UCSD-AML1 (cell line): ENCODE measurements around the gene ANGPT4.
"Not testable (repeated sequence)": the region's sequence is repeated elsewhere in the genome, so short reads cannot be mapped to it uniquely, and the experiment has no call there.

ENCODE experiments used
- DNase-seq: peaks from one replicate; lab custom pipeline; 2025; ENCODE audit not compliant: unreplicated experiment; lab: John Stamatoyannopoulos, UW

The ANGPT4 gene

DNA sequence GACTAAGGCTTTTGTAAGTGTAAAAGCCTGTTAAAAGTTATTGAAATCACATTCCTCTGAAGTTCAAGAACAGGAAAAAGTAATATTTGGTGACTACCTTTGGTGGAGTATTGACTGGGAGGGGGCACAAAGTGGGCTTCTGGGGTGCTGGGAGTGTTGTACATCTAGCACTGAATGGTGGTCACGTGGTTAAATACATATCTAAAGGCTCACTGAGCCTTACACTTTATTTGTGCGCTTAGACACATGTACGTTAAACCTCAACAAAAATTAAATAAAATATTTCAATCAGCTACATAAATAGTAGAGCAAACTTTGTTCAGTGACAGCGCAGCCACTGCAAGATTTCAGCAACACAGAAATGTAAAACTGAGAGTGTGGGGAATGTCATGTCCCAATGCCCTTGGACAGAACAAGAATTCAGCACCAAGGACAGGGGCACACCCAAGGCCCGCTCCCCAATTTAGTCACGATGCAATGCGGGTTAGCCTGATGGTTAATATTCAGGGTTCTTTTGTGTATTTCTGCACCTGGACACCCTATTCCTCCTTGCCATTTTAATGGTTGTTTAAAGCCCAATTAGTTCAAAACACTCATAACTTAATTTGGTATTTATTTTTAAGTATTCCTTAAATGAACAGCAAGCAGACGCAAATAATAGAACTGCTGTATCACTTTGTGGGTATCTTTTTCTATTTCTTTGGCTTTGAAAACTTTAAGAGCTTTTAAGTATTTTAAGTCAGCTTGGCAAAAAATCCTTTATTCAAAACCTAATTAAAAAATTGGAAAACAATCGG is 37.4 kb downstream of the ANGPT4 start:
- peak; percentile 26 for DNase-seq

DNA sequence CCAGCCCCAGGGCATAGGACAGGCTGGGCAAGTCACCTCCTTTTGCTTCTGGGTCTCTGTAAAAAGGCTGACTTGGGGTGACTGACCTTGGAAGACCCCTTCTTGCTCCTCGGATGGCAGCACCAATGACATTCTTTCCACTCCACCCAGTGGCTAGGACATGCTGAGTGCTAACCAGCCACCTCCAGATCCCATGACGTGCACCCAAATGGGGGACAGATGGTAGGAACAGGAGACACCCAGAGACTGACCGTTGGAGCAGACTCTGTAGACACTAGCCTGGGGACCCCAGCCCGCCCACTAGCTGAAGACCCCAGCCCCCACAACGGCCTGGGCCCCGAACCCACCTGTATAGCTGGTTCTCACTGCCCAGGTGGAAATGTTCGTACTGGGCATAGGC is 38.3 kb downstream of the ANGPT4 start:
- DNase-seq: no peak

DNA sequence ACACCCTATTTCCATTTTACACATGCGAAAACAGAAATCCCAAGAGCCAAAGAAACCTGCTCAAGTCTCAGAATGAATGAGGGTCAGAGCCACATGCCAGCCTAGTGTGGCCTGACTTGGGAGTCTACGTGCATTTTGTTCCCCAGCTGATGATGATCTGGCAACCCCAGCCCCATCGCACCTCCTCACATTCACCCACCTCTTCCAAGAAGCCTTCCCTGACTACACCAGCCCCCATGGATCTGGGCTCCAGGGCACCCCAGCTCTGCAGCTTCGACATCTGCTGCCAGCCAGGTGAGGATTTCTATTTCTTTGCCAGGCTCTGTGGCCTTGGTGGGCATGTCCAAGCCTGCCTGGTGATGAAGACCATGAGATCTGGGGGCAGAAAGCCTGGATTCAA is 41.0 kb downstream of the ANGPT4 start:
- no peak for DNase-seq

DNA sequence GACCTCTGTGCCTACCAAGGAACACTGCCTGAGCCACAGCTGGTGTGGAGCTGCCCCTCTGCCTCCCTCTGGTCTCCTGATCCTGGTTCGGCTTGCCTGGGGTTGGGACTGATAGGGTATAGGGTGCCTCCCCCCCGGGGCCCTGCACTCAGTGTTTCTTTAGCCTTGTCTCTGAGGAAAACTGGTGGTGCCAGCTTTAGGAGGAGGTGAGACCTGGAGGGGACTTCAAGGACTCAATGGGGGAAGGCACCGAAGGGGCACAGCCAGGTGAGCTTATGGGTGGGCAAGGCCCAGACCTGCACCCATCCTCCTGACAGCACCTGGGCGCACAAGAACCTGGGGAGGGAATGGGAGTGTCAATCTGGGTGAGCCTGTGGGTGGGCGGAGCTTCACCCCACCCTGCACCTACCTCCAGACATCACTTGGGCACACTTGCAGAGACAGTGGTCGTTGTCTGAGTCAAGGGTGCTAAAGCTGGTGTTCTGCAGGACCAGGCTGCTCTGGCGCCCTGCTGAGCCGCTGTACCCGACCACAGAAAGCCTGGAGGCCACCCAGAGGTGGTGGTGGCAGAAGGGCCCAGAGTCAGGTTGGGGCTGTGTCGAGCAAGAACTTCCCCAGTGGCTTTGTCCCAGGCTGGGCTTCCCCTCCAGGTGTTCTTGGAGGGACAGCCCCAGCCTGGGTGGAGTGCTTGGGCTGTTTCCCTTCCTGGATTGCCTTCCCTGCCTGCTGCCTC is 42.1 kb downstream of the ANGPT4 start:
- DNase-seq: no peak

DNA sequence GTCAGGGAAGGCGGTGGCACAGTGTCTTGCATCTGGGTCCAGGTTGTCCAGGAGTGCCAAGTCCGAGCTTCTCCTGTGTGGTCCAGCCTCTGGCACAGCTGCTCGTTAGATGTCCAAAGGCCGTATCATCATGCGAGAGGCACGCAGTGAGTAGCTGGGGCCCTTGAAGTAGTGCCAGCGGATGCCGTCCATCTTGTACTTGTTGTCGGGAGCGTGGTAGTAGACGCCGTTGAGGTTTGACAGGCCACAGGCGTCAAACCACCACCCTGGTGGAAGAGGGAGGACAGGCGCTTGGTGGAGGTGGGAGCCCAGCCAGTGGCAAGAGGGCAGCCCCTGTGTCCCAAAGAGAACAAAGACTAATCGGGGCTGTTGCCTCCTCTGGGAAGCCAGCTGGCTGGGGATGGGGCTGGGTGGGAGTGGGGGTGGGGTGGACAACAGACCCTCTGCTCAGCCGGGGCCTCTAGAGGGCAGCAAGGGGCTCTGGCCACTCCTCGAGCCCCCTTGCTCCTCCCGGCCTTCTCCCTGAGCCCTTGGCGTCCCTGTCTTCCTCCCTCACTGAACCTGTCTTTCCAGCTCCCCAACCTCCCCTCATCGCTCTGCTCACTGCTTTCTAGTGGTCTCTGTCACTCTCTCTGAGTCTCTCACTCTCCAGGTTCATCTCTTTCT is 43.1 kb downstream of the ANGPT4 start:
- DNase-seq: no peak

DNA sequence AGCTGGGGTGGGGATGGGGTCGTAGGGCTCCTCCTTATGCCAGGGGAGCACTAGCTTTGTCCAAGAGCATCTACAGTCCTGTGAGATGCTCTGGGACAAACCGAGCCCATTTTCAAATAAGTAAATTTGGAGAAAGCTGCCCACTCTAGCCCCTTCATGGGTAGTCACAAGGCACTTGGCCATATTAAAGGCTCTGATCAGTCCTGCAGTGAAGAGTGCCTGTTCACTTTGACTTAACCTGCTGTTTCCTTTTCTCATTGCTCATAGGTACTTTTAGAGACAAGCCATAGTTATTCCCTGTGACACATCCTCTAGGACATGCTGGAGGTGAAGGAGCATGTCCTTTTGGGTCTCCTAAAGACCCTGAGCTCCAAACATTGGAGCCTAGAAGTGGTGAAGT is 44.2 kb downstream of the ANGPT4 start:
- no peak for DNase-seq

DNA sequence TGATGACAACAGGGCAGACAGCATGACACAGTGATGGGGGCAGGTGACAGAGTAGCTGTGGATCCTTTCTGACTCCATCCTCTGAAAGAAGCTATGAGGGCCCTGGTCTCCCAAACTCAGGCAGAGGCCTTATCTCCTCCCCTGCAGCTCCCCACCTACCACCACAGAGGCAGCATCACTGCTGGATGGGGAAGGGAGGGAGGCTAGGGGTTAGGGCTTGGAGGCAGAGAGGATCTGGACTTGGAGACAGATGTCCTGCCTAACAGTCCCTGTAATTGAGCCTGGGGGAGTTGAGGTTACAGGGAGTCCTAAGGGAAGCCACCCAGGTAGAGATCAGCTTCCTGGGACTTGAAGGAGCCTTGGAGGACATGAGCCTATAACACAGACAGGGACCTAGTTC is 44.7 kb downstream of the ANGPT4 start:
- no peak for DNase-seq

DNA sequence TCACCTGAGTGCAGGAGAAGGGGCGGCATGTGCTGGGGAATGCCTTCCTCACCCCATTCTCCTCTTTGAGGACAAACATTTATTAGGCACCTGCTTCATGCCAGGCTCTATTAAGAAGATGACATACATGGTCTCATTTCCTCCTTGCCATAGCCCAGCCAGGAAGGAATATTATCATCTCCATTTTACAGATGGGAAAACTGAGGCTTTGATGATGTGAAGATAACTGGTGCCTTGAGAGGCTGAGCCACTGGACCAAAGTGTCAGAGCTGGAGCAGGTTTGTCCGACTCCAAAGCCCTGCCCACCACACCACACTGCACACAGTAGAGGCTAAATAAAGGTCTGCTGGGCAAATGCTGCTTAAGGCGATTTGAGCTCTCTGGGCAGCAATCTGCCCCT is 45.4 kb downstream of the ANGPT4 start:
- DNase-seq: no peak

DNA sequence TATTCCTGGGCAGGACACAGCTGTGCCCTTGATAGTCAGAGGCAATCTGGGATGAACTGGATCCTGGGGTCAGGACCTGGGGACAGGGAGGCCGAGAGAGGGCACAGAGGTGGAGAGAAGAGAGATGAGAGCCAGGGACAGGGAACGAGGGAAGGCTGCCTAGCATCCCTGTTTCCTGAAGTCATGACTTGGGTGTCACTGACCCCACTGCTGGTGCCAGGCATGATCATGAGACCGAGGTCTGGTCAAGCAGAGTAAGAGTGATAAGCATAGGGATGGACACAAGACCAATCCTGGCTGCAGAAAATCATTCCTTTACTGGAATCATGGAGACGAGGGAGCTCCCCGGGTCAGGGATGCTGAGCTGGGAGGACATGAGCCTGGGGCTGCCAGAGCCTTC is 46.5 kb downstream of the ANGPT4 start:
- no peak for DNase-seq

DNA sequence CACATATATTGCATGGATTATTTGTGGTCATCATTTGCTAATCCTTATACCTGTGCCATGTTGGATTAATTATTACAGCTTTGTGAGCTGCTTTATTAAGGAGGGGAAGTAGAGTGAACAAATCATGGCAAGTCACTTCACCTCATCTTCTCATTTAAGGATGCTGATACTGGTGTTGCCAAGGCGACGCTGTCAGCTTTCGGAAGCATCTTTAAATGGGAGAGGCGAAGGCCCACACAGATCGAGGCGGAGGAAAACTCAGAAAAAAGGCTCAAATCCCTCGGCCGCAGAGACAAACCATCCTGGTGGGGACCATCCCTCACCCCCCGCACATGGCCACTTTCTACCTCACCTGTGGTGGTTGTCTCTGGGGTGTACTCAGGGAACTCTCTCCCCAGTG is 47.9 kb downstream of the ANGPT4 start:
- no peak for DNase-seq

DNA sequence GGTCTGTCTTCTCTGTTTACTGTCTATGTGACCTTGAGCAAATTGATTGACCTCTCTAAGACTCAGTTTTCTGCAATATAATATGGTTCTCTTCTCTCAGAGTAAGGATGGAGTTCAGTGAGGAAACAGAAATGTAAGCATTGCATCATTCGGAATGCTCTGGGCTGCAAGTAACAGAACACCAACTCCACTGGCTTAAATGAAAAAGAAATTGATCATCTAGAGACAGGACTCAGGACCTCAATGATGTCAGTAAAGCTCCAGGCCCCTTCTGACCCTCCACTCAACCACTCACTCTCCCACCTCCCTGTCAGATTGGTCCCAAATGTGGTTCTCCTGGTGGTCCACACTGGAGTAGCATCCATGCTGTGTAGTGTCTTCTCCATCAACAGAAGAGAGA is 50.7 kb downstream of the ANGPT4 start:
- DNase-seq: no peak

DNA sequence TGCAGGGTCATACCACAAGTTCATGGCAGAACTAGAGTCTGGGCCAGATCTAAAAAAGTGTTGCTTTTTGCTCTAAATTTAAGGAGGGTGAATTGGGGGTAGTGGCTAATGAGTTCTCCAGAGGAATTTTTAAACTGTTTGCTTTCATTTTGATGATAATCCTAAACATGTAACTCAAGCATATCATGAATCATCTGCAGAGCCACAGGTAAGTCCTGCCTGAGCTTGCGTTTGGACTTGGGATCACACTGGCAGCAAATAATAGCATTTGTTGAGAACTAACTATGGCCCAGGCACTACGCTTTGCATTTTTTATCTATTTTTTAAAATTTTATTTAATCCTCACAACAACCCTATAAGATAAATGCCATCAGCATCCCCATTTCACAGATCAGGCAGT is 55.2 kb downstream of the ANGPT4 start:
- DNase-seq: no peak

DNA sequence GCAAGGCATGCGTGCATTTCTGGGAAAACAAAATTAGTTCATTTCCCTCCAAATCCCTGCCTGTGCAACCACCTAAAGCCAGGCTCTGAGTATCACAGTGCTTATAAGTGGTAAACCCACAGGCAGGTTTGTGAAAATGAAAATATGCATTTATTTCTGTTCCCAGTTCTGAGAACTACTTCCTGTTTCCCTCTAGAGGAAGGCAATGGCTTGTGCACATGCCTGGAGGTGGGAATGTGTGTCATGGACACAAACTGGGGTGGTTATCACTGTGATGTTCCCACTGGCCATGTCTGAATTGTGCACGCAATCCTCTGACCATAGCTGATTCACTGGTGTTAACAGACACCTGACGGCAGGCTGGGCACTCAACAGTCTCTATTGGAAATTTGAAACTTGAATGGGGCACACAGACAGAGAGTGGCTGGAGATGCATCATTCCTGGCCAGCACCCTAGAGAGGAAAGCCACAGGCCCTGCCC is 56.3 kb downstream of the ANGPT4 start:
- DNase-seq: no peak

DNA sequence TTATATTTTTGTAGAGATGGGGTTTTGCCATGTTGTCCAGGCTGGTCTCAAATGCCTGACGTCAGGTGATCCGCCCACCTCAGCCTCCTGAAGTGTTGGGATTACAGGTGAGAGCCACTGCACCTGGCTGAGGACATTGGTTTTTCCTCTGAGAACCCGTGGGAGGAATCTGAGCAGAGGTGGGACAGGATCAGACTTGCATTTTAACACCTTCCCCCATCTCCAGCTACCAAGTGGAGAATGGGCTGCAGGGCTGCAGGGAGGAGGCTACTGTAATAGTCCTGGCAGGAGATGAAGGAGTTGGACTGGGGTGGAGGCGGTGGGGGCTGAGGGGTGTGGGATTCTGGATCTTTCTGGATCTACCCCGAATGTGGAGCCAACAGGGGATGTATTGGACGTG is 58.1 kb downstream of the ANGPT4 start:
- no peak for DNase-seq

DNA sequence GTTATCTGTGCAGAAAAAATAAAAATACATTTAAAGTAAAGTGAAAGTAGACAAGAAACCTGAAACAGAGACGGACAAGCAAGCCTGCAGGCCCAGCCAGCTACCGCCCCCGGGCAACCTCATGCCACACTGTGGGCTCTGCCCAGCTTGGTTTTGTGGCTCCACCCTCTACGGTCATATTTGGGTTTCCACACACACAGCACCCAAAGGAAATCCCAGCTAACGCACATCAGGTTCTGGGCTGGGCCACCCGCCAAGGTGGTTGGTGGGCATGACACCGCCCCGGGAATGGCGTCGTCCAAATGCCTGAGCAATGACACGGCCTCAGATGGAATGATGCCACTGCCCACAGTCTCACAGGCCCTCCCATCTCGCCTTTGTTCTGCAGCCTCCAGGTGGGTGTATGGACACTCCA is 59.8 kb downstream of the ANGPT4 start:
- DNase-seq: no peak

DNA sequence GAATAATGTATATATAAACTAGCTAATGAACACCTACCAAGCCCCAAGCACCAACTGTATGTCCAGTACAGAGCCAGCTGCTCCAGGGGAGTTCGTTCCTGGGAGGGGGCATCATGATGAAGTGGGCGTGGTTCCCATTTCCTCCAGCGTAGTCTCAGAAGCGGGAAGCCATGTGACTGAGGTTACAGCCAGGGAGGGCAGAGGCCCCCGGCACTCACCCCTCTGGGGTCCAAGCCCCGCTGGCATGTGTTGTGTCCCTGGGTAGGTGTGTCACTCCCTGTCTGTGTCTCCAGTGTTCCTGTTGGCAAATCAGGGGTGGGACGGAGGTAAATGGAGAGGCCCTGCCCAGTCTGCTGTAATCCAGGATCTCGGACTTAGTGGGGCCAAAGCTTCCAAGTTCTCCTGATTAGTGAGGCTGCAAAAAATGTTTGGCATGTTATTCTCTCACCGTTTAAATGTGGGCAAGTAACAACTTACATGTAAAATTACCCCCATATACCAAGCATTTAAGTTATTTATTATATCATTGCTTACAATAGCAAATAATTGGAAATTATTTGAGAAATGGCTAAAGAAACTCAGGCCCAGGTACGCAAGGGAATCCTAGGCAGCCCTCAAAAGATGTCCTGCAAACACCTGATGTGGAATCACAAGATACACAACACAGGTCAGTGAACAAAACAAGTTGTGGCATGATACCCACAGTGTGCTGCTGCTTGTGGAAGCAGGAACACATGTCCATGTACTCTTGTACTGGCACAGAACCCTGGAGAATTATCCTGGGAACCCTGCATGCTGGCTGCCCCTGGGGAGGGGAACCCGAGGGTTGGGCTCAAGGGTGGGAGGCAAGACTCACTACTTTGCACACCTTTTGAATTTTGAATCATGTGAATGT is 60.4 kb downstream of the ANGPT4 start:
- no peak for DNase-seq

DNA sequence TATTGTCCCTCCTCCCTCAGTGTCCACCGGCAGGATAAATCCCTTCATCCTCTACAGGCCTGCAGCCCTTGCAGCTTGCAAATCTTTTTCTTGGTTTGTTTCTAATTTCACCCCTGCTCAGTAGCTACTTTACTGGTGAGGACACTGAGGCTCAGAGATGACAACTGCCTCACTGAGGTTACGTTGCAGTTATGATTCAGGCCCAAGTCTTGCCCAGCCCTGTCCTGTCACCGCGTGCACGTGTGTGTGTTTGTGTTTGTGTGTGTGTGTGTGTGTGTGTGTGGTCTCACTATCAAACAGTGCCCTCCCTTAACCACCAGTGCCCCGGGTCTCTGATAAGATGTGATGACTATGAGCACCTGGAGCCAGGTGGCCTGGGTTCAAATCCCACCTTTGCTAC is 61.5 kb downstream of the ANGPT4 start:
- DNase-seq: no peak

DNA sequence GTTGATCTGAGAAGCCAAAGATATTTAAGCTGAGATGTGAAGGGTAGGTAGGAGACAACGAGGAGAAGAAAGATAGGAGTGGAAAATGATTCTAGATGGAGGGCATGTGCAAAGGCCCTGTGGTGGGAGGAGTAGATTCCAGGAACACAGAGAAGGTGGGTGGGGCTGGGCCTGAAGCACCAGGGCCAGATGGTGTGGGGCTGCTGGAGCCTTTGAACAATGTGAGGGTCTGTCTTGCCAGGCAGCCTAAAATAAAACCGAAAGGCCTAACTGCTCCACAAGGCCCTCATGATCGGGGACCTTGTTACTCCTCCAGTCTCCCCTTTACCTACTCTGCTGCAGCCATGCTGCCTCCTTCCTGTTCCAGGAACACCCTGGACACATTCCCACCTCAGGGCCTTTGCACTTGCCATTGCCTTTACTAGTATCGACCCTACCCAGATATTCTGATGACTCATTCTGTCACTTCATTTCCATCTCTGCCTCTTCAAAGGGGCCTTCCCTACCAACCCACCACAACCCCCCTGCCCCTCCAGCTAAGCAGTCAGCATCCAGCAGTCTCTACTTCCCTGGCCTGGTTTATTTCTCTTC is 62.6 kb downstream of the ANGPT4 start:
- DNase-seq: no peak

DNA sequence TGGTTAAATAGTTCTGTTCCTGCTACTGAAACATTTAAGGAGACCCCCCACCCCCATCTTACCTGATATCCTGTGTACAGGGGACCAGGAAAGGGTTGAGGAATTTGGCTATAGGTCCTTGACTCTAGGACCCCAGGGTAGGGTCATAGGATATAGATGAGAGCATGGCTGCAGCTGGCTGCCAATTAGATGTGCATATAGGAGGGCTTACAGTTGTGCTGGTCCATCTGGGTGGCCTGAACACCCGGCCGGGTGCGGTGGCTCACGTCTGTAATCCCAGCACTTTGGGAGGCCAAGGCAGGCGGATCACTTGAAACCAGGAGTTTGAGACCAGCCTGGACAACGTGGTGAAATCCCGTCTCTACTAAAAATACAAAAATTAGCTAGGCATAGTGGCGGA is 67.4 kb downstream of the ANGPT4 start:
- not testable (repeated sequence) for DNase-seq

DNA sequence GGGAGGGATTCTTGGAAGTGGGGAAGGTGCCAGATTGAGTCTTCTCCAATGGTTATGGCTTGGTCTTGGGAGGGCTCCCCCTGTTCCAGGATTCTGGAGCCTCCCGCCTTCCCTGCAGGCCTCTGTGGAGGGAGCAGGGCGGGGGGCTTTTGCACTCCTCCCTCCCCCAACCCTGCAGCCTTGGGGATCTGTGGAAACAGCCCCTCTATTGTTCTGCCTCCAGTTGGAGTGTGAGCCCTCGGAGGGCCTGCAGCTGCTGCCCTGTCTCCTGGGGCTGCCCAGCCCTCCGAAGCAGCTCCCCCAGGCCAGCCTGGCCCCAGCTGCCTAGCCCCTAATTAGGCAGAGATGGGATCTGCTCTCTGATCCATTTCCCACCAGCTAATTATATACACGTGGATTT is 67.9 kb downstream of the ANGPT4 start:
- DNase-seq: no peak

DNA sequence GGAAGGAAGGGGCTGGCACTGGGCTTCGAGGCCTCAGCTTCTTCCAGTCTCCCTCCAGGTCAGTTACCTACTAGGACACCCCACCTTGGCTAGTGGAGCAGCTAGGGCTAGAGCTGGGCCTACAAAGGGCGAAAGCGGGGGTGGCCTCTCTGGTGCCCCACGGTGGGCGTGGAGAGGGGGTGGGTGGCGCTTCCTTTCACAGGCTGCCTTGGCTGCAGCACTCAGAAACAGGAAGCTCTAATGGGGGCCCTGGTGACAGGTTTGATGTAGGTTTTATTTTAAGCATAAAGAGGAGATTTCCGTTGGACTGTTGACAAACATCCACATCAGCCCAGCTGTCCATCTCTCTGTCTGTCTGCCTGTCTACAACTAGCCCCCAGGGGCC is 69.2 kb downstream of the ANGPT4 start:
- DNase-seq: peak; percentile 82
